Neural cell (in vitro differentiated cells): Measurements from ENCODE around the gene DENND5A.
"Not testable (repeated sequence)": the region's sequence is repeated elsewhere in the genome, so short reads cannot be mapped to it uniquely, and the experiment has no call there.

Experiments
- EP300 ChIP-seq: fragments of 450-650 bp; conservative IDR thresholded peaks from 2 replicates; pipeline ENCODE4 v1.6.1; 2014; ENCODE audit warnings: antibody characterized with exemption, mild to moderate bottlenecking, moderate library complexity; ENCODE audit not compliant: poor library complexity, severe bottlenecking
- RAD21 ChIP-seq: fragments of 450-650 bp; conservative IDR thresholded peaks from 2 replicates; pipeline ENCODE4 v1.6.1; 2014; ENCODE audit warnings: antibody characterized with exemption, mild to moderate bottlenecking, moderate library complexity
- SMC3 ChIP-seq: fragments of 450-650 bp; conservative IDR thresholded peaks from 2 replicates; pipeline ENCODE4 v1.6.1; 2014; ENCODE audit warnings: antibody characterized with exemption, mild to moderate bottlenecking, moderate library complexity; ENCODE audit not compliant: poor library complexity

DNA sequence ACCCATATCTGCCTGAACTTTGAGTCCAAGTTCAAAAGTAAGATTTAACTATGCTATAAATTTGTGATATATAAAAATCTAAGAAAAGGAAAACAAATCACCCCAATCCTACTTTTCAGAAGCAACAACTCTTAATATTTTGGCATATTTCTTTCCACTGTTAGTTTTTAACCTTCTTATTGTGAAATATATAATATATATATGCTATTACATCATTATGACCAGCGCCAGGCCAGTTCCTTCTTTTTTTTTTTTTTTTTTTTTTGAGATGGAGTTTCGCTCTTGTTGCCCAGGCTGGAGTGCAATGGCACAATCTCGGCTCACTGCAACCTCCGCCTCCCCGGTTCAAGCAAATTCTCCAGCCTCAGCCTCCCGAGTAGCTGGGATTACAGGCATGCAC, 103.2 kb downstream of the DENND5A start:
- TF ChIP-seq SMC3, EP300, RAD21: not testable (repeated sequence)
